ENCODE measurements around the gene OSBPL6.
A peak's percentile ranks its signal among the peaks of the same experiment; 100 is the strongest.

Gene OSBPL6

GRCh38 chr2:178227187-178227586, 32.9 kb downstream of the OSBPL6 start:
- DNase-seq = peak; percentile 75
- in situ Hi-C loops (cut with HindIII; ENCODE audit: low pct_ligation_motif_present, low pct_unique_long_range_greater_than_20kb, low sequenced_read_pairs) = no loop called here

GRCh38 chr2:178229927-178230326, 35.6 kb downstream of the OSBPL6 start:
- in situ Hi-C loops (cut with HindIII; ENCODE audit: low pct_ligation_motif_present, low pct_unique_long_range_greater_than_20kb, low sequenced_read_pairs) = no loop called here
- no peak for DNase-seq

- DNase-seq = no peak
- in situ Hi-C loops (cut with HindIII; ENCODE audit: low pct_ligation_motif_present, low pct_unique_long_range_greater_than_20kb, low sequenced_read_pairs) = no loop called here
Measured at GRCh38 chr2:178230396-178230795, 36.1 kb downstream of the OSBPL6 start.

GRCh38 chr2:178233428-178233827, 39.1 kb downstream of the OSBPL6 start:
- DNase-seq = no peak
- in situ Hi-C loops (cut with HindIII; ENCODE audit: low pct_ligation_motif_present, low pct_unique_long_range_greater_than_20kb, low sequenced_read_pairs) = no loop called here

GRCh38 chr2:178234648-178235047, 40.3 kb downstream of the OSBPL6 start:
- DNase-seq = no peak
- in situ Hi-C loops (cut with HindIII; ENCODE audit: low pct_ligation_motif_present, low pct_unique_long_range_greater_than_20kb, low sequenced_read_pairs) = no loop called here

GRCh38 chr2:178237488-178238153, 43.3 kb downstream of the OSBPL6 start:
- in situ Hi-C loops (cut with HindIII; ENCODE audit: low pct_ligation_motif_present, low pct_unique_long_range_greater_than_20kb, low sequenced_read_pairs) = no loop called here
- DNase-seq = no peak

GRCh38 chr2:178238154-178238521, 43.8 kb downstream of the OSBPL6 start:
- DNase-seq = no peak
- in situ Hi-C loops (cut with HindIII; ENCODE audit: low pct_ligation_motif_present, low pct_unique_long_range_greater_than_20kb, low sequenced_read_pairs) = no loop called here

- DNase-seq = no peak
- in situ Hi-C loops (cut with HindIII; ENCODE audit: low pct_ligation_motif_present, low pct_unique_long_range_greater_than_20kb, low sequenced_read_pairs) = no loop called here
Measured at GRCh38 chr2:178238750-178239149, 44.4 kb downstream of the OSBPL6 start.

GRCh38 chr2:178241844-178242551, 47.7 kb downstream of the OSBPL6 start:
- DNase-seq = peak; percentile 92
- in situ Hi-C loops (cut with HindIII; ENCODE audit: low pct_ligation_motif_present, low pct_unique_long_range_greater_than_20kb, low sequenced_read_pairs) = no loop called here

GRCh38 chr2:178242552-178242883, 48.2 kb downstream of the OSBPL6 start:
- in situ Hi-C loops (cut with HindIII; ENCODE audit: low pct_ligation_motif_present, low pct_unique_long_range_greater_than_20kb, low sequenced_read_pairs) = no loop called here
- no peak for DNase-seq

- in situ Hi-C loops (cut with HindIII; ENCODE audit: low pct_ligation_motif_present, low pct_unique_long_range_greater_than_20kb, low sequenced_read_pairs) = no loop called here
- no peak for DNase-seq
Measured at GRCh38 chr2:178243961-178244360, 49.6 kb downstream of the OSBPL6 start.

GRCh38 chr2:178244777-178245176, 50.5 kb downstream of the OSBPL6 start:
- in situ Hi-C loops (cut with HindIII; ENCODE audit: low pct_ligation_motif_present, low pct_unique_long_range_greater_than_20kb, low sequenced_read_pairs) = no loop called here
- no peak for DNase-seq

GRCh38 chr2:178246696-178247095, 52.4 kb downstream of the OSBPL6 start:
- DNase-seq = no peak
- in situ Hi-C loops (cut with HindIII; ENCODE audit: low pct_ligation_motif_present, low pct_unique_long_range_greater_than_20kb, low sequenced_read_pairs) = no loop called here

- no peak for DNase-seq
- in situ Hi-C loops (cut with HindIII; ENCODE audit: low pct_ligation_motif_present, low pct_unique_long_range_greater_than_20kb, low sequenced_read_pairs) = no loop called here
Measured at GRCh38 chr2:178247250-178247649, 52.9 kb downstream of the OSBPL6 start.

- in situ Hi-C loops (cut with HindIII; ENCODE audit: low pct_ligation_motif_present, low pct_unique_long_range_greater_than_20kb, low sequenced_read_pairs) = no loop called here
- DNase-seq = no peak
Measured at GRCh38 chr2:178250429-178250828, 56.1 kb downstream of the OSBPL6 start.

GRCh38 chr2:178251151-178251955, 57.0 kb downstream of the OSBPL6 start:
- DNase-seq = no peak
- in situ Hi-C loops (cut with HindIII; ENCODE audit: low pct_ligation_motif_present, low pct_unique_long_range_greater_than_20kb, low sequenced_read_pairs) = no loop called here

- no peak for DNase-seq
- in situ Hi-C loops (cut with HindIII; ENCODE audit: low pct_ligation_motif_present, low pct_unique_long_range_greater_than_20kb, low sequenced_read_pairs) = no loop called here
Measured at GRCh38 chr2:178256382-178257042, 62.2 kb downstream of the OSBPL6 start.

- in situ Hi-C loops (cut with HindIII; ENCODE audit: low pct_ligation_motif_present, low pct_unique_long_range_greater_than_20kb, low sequenced_read_pairs) = no loop called here
- no peak for DNase-seq
Measured at GRCh38 chr2:178257127-178257526, 62.8 kb downstream of the OSBPL6 start.

GRCh38 chr2:178258916-178259315, 64.6 kb downstream of the OSBPL6 start:
- DNase-seq = no peak
- in situ Hi-C loops (cut with HindIII; ENCODE audit: low pct_ligation_motif_present, low pct_unique_long_range_greater_than_20kb, low sequenced_read_pairs) = no loop called here

Measured in ACHN (cell line).